ENCODE data around the gene TMEM132D.

Gene TMEM132D

DNA sequence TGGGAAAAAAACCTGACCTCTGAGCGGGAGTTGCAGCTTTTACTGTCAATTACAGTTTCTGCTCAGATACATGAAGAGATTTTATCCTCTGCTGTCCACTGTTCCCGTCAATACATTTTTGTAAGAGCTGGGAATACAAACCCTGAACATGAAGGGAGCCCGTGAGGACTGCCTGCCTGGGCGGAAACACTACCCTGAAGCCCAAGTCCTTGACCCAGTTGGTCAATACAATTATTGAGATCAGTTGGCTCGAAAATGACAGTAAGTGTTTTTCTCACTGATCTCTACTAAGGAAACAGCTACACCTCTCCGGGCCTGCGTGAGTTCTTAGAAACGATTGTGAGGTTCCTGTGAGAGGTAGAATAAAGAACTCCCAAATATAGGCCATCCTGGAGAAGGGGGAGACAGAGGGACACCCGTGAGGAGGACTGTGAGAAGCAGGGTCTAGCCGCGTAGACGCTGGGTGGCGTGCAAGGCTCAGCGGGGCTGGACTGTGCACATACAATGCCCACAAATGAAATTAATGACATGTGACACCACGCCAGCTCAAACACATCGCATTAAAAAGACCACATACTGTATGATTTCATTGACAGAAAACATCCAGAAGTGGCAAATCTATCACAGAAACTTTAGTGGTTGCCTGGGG lies 509.5 kb downstream of the TMEM132D start:
- DNase-seq: no peak

DNA sequence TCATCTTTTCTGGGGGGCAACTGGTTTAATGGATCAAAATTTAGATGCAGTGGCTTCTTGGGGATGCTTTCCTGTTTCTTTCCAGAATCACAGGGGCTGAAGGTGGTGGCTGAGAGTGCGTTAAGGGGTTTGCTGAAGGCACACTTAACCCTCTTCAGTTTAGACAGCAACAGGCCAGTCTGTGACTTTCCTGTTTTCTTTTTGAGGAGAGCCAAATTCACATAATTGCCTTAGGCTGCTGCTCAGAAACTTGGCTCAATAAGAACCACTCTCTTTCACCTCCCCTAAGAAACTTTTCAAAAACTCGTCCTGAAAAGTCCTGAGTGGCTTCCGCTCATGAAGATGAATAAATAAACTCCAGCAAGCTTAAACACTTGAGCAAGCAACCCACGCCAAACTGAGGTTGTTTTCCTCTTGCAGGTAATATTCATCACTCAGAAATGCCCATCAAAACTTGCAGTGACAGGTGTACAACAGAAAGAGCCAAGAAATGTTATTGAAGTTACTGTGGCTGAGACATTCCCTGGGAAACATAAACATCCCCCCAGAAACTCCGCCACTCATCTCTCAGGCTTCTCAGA lies 510.4 kb downstream of the TMEM132D start:
- no peak for DNase-seq

DNA sequence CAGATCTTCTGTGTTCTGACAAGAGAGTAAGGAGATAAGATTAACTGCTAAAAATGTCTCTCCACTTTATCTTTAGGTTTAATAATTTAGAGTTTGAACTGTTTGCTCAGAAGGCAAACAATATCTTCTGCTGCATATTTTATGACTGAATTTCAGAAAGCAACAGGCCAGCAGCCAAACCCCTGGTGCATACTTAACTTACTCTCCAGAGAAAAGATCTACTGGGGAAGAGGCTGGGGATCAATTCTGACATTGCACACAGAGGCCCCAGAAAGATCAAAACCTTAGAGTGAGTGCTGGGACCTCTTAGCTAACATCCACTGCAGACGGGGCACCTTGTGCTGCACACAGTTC lies 518.2 kb downstream of the TMEM132D start:
- no peak for DNase-seq

DNA sequence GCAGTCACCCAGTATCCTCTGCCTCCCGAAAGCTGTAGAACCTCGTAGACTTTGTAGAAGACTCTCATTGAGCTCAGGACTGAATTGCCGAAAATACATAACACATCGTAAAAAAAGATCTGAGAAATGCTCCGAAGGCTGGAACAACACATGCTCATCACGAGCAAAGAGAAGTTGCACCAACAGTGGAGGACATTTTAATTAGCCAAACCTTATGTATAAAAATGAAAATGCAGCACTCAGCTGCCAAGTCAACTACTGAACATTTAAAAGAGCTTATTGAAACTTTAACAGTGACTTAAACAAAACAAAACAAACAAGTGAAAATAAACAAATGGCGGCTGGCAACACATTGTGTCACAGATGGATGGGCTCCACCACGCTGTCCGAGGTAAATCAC lies 519.9 kb downstream of the TMEM132D start:
- no peak for DNase-seq

DNA sequence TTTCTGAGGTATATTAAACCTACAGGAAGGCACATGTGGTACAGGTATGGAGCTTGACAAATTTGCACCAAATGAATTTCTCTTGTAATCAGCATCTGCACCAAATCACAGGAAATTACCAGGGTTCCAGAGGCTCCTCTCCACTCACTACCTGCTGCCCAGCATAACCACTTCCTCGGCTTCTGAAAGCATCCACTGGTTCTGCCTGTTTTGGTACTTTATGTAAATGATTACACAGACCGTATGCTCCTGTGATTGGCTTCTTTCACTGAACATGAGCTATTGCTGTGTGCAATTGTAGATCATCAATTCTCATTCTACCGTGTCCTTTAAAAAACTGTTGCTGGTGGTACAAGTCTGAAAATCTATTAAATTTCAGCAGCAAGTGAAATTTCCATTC lies 522.1 kb downstream of the TMEM132D start:
- no peak for DNase-seq

DNA sequence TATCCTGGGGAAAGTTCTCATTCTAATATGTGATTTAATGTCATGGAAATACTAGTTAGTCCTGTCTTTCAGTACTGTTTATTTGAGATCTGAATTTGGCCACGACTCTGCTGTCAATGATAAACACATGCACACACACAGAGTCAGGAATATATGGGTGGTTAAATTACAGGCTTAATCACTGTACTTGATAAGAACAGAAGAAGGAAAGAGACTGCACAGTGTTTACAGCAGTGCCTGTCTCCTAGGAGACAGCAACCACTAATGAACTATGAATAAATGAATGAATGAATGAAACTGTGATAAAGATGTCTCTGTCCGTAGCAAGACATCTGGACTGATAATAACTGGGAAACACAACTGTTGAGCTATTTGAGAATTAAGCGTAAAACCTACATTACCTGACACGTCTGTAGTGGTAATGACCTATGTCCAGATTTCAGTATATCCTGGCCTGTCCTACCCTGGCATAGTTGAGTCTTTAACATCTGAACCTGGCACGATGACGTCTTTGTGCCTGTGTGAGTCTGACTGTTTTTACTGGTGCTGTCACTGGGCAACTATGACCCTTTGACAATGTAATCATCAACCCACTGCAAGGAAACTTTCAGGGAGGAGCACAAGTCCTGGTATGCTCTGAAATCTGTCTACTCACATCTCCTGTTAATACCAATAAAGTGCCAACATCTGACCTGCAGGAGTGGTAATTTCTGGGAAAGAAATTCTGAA lies 524.6 kb downstream of the TMEM132D start:
- no peak for DNase-seq

DNA sequence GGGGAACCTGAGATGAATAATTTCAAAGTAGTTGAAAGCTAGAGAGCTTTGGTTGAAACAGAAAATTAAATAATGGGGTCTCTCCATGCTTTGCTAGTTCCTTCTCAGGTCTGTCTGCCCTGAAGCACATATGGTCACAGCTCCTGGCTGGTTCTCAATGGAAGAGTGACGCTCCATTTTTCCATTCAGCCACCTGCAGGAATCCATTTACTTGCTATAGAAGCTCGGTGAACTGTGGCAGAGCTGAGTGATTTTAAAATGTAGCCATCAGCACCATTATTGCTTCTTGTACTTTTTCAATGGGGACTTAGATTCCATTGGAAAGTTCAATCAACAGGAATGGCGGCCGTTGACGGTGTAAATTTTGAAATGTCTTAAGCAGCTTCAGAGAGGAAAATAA lies 525.3 kb downstream of the TMEM132D start:
- DNase-seq: no peak

DNA sequence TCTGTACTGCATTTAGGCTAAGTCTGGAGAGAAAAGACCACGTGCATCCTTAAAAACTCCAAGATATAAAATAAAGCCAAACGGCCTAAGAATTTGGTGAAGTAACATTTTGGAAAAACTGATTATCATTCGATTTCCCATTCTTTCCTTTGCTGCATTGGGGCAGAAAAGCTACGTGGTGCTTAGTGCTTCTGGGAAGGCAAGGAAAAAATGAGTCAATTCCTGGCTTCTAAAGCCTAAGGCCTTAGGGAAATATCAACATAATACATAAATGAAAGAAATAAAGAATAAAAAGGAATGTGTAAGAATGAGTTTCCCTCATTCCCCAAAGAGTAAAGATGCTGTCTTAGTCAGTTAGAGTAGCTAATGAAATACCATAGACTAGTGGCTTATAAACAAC lies 530.1 kb downstream of the TMEM132D start:
- DNase-seq: no peak

DNA sequence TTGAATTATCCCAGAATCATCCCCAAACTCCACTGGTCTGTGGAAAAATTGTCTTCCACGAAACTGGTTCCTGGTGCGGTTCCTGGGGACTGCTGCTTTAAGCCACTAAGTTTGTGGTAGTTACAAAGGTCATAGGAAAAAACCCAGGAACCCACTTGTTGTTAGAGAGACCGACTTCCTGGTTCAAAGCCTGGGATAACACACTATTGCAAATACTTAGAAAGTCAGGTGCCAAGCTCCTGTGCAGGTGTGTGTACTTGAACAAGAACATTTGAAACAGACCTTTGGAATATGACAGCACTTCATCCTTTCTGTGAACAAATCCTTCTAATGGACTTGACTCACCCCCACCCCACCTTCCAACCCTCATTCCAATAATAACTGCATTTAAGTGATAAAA lies 530.9 kb downstream of the TMEM132D start:
- DNase-seq: no peak

DNA sequence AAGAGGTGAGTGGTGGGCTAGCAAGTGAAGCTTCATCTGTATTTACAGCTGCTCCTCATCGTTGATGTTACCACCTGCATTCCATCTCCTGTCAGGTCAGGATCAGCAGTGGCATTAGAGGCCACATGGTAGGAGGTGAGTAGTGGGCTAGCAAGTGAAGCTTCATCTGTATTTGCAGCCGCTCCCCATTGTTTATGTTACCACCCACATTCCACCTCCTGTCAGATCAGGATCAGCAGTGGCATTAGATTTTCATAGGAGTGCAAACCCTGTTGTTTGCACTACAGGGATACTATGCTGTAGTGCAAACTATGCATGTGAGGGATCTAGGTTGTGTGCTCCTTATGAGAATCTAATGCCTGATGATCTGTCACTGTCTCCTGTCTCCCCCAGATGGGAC lies 531.5 kb downstream of the TMEM132D start:
- no peak for DNase-seq

DNA sequence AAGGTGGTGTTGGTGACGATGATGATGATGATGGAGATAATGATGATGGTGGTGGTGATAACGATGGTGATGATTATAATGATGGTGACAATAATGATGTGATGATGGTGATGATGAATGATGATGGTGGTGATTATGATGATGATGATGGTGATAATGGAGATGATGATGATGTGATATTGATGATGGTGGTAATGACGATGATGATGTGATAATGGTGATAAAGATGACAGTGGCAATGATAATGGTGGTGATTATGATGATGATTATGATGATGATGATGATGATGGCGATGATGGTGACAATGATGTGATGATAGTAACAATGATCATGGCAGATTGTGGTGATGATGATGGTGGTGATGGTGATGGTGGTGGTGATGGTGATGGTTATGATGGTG lies 532.6 kb downstream of the TMEM132D start:
- no peak for DNase-seq

DNA sequence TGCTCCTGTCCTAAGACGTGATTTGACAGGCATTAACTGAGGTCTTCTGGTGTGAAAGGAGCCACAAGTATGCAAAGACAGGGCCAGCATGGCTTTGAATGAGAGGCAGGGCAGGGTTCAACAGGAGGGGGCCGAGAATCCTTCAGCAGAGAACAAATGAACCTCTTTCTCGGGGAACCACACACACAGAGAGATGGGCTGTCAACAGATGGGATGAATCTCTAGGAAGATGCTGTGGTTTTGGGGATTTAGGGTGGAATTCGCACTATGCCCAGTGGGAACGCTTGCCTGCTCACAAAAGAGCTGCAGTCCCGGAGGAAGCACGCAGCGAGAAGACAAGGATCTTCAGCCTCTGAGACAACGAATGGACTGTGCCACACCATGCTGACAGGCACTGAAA lies 537.2 kb downstream of the TMEM132D start:
- DNase-seq: no peak

DNA sequence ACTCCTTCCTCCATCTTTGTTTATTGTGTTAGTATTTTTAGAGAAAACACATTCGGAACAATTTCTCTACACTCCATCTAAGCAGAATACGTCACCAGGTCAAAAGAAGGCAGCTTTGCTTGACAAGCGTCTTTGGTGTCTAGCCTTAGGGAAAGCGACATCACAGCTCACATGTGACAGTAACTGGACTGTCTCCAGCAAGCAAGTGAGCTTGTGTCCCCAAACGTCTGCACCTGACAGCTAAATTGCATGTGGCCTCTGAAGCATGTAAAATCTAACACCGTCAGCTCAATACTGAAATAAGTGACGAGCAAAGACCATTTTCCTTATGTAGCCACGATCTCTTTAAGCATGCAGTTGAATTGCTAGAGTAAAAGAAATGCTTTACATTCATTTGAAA lies 540.8 kb downstream of the TMEM132D start:
- DNase-seq: no peak

DNA sequence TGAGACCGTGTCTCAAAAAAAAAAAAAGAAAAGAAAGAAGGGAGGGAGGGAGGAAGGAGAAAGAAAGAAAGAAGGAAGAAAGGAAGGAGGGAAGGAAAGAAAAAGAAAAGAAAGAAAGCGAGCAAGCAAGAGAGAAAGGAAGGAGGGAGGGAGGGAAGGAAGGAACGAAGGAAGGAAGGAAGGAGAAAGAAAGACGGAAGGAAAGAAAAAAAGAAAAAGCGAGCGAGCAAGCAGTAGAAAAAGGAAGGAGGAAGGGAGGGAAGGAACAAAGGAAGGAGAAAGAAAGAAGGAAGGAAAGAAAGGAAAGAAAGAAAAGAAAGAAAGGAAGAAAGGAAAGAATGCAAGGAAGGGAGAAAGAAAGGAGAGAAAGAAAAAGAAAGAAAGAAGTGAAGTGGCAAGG lies 546.6 kb downstream of the TMEM132D start:
- no peak for DNase-seq

DNA sequence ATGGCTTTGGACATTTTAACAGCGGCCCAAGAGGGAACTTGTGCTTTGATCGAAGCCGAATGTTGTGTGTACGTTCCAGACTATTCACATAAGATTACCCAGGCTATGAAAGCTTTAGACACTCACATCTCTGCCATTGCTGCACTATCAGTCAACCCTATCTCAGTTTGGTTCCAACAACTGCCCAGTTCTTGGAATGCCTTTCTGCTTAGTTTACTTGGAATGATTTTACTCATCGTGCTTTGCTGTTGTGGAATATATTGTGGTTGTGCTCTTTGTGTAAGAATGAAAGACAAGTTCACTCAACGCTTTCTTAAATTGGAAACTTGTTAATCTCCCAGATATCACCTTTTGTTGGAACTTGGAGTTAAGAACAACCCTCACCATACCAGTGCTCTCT lies 552.3 kb downstream of the TMEM132D start:
- no peak for DNase-seq

DNA sequence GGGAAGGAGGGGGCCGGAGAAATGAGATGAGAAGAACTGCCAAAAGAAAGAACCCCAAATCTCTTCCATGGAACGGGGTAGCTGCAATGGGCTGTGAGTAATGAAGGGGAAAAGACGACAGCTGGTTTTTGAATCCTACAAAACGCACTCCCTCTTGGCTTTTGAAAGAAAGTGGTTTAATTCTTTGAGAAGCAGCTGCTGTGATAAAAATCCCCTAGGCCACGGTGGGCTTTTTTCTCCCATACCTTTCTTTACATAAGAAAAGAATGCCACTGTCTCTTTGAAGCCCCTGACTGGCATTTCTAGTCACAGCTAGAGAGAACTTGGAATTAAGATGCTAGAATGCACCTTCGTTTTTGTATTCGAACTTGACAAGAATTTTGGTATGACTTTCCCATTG lies 564.5 kb downstream of the TMEM132D start:
- no peak for DNase-seq

DNA sequence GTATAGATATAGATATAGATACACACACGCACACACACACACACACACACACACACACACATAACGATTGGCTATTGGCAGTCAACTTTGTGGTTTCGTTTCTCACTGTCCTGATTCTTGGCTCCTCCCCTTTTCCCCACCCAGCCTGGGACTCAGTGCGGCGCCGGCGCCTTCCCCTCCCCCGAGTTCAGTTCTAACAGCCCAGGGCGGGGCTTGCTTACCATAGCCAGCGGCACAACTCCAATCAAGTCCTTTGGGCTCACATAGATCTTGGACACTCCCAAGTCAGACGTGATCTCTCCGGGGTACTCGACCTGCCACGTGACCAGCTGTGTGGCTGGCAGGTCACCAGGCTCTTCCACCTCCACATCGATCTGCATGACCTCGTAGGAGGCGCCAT lies 566.4 kb downstream of the TMEM132D start:
- DNase-seq: no peak

DNA sequence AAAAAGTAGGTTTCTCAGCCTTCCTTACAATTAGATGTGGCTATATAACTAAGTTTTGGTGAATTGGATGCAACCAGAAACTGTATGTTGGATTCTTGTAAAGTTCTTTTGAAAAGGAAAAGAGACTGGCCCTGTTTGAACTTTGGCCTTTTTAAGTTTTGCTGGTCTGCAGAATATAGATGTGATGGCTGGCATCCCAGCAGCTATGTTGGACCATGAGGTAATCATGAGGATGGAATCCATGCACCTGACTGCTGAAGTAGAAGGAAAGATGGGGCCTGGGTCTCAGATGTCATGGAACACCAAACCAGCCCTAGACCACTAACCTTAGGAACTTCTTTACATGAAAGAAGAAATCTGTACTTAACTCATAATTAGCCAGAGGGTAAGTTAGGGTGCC lies 568.1 kb downstream of the TMEM132D start:
- DNase-seq: no peak

DNA sequence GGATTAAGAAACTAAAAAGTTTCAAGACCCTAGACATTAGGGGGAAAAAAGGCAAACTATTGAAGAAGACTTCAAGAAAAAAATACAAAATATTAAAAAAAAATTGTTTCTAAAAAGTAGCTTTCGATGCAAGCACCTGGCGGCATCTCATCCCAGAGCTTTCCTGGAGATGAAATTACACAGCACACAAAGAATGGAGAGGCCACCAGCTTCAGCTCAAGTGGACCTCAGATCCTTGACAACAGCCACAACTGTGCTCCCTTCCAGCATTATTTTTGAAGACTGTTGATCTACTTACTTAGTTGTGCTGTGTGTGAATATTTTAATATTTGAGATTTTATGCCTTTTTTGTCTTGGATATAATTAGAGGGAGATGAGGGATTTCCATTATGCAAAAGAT lies 571.5 kb downstream of the TMEM132D start:
- DNase-seq: no peak

DNA sequence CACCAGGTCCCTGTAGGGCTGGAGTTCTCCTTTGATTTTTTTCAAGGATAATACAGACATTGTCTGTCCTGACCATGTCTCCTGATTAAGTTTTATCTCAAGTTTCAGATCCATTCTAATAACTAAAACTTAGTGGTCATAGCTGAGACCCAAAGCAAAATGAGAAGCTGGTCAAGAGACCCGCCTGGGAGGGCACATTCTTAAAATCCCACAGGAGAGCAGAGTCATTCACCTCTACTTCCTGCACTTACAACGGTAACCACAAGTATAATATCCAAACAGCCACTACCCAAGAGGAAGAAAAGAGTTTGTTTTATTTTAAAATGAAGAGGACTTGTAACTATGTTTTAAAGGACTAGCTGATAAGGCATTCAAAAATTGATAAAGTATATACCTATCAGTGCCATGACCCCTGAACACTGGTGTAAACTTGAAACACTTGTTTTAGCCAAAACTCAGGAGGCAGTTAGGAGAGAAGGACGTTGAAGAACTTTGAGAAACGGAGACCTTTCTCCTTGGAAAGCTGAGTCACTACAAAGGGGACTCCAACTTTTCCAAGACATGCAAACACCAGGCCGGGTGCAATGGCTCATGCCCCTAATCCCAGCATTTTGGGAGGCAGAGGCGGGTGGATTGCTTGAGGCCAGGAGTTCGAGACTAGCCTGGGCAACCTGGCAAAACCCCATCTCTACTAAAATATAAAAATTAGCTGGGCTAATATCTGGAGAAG lies 572.3 kb downstream of the TMEM132D start:
- DNase-seq: no peak

DNA sequence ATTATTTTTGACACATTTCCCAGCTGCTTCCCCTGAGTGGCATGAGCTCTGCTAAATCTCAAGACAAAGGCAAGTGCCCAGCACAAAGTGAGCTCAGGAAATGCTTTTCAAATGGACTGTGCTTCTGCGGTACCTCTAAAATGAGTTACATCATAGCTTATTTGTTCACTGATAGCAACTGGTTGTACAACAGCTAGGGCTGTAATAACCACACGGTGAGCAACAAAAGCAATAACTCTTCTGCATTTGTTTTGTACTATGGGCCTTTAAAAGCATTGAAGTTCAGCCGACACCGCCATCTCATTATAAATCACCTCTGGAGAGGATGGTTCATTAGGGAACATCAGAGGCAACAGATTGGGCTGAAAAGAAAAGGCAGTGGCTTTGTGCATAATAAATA lies 575.6 kb downstream of the TMEM132D start:
- DNase-seq: no peak

DNA sequence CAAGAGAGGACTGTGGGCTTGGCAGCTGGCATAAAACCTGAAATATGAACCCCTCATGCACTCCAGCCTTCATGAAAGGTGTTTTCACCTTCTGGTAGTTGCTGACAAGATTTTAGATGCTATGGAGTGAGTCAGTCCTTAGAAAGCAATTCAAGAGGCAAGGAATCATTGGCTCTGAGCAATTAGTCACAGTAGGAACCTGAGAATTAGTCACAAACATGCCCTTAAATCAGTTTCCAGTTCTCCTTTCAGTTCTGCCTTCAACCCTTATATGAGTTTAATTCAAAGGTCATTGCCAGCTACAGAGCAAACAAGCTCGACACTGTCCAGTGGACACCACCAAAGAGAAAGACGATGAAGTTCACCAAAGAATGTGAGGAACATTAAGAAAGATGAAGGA lies 578.3 kb downstream of the TMEM132D start:
- DNase-seq: no peak

DNA sequence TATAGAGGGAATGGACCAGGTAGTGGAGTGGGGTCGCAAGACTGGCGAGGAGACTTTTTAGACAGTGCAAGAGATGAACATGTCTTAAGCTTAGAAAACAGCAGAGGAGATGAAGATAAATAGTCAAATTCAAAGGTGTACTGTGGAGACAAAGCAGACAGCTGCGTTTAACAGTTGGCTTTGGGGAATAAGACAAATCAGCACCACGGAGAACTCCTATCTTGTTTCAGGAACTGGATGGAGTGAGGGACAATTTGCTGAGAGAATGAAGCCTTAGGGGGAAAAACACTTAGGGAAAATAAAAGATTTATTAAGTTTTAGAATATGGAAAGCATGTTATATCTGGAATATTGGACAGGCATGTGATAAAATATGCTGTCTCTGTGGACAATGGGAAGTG lies 591.8 kb downstream of the TMEM132D start:
- DNase-seq: no peak

DNA sequence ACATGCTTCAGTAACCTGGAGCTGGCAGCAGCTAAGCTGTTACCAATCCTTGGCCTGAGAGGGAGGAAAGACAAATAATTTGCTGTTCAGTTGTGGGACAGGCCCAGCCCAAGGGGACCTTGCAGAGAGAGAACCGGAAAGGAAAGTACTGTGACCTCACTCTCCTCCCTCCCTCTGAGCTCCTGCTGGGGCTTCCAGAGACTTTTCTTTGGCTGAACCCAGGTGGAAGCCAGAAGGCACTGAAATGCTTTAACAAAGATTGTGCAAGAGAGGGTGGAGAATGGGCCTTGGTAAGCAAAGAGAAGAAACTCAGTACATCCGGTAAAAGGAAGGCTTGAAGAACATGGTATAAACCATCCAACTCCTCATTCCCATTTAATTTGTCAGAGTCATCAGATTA lies 593.5 kb downstream of the TMEM132D start:
- DNase-seq: no peak

All from activated CD4-positive, alpha-beta T cell treated with anti-CD3 and anti-CD28 coated beads, Interleukin-2, amount 50 U/mL, for 4 hours (primary cell).